ENCODE results near the gene ANKRD12. TPM values are rescaled to one million over a fixed set of nuclear protein-coding genes. Genes with fewer than 3 reads are reported as not detected.
A peak's percentile ranks its signal among the peaks of the same experiment; 100 is the strongest.

The ANKRD12 gene
- total RNA-seq, 2 experiments from 2014 or later = 107 to 117 TPM

GRCh38 chr18:9182852-9183399 lies 46.3 kb downstream of the ANKRD12 start:
- no peak overlapping the region for H3K4me3 Mint-ChIP-seq
- peak overlapping the region; percentile 2 for H3K27ac Mint-ChIP-seq
- POLR2A ChIA-PET = interaction anchor here (0.6 kb wide), 1 partner anchor 285 kb away, joined by 4 read pairs; no protein-coding TSS in a partner anchor
- H3K9me3 Mint-ChIP-seq = no peaks in the 10 kb centered on the region
- no peaks in the 10 kb centered on the region for H3K27me3 Mint-ChIP-seq
- H3K36me3 Mint-ChIP-seq = peaks cover 56% of the 10 kb centered on the region
- peaks cover 19% of the 10 kb centered on the region for H3K4me1 Mint-ChIP-seq
- DNase-seq = no peak
- no peak for ATAC-seq (ENCODE audit: low read depth)

- POLR2A ChIA-PET = no interaction called here
- Mint-ChIP-seq H3K4me1 (peaks cover 19% of the 10 kb centered on the region), H3K4me3 (peak overlapping the region; percentile 78), H3K9me3 (no peaks in the 10 kb centered on the region), H3K27me3 (no peaks in the 10 kb centered on the region), H3K27ac (peak overlapping the region; percentile 78), H3K36me3 (peaks cover 58% of the 10 kb centered on the region)
- peak; percentile 47 for ATAC-seq (ENCODE audit: low read depth)
- DNase-seq = no peak
Measured at GRCh38 chr18:9184998-9185613, 48.5 kb downstream of the ANKRD12 start.

- Mint-ChIP-seq H3K27me3 (no peaks in the 10 kb centered on the region), H3K9me3 (no peaks in the 10 kb centered on the region), H3K36me3 (peaks cover 56% of the 10 kb centered on the region), H3K4me1 (peaks cover 18% of the 10 kb centered on the region), H3K4me3 (no peak overlapping the region), H3K27ac (no peak overlapping the region)
- POLR2A ChIA-PET = no interaction called here
- no peak for DNase-seq
- no peak for ATAC-seq (ENCODE audit: low read depth)
Measured at GRCh38 chr18:9188359-9189231, 52.0 kb downstream of the ANKRD12 start.

- Mint-ChIP-seq H3K36me3 (peaks cover 54% of the 10 kb centered on the region), H3K27me3 (no peaks in the 10 kb centered on the region), H3K9me3 (no peaks in the 10 kb centered on the region), H3K27ac (no peak overlapping the region), H3K4me3 (no peak overlapping the region), H3K4me1 (peaks cover 17% of the 10 kb centered on the region)
- no peak for DNase-seq
- no peak for ATAC-seq (ENCODE audit: low read depth)
- POLR2A ChIA-PET = no interaction called here
Measured at GRCh38 chr18:9189491-9189890, 52.9 kb downstream of the ANKRD12 start.

- Mint-ChIP-seq H3K36me3 (peaks cover 48% of the 10 kb centered on the region), H3K4me3 (no peak overlapping the region), H3K9me3 (no peaks in the 10 kb centered on the region), H3K27ac (no peak overlapping the region), H3K27me3 (no peaks in the 10 kb centered on the region), H3K4me1 (peaks cover 10% of the 10 kb centered on the region)
- POLR2A ChIA-PET = no interaction called here
- DNase-seq = no peak
- no peak for ATAC-seq (ENCODE audit: low read depth)
Measured at GRCh38 chr18:9191658-9192256, 55.2 kb downstream of the ANKRD12 start.

GRCh38 chr18:9193031-9193430 lies 56.5 kb downstream of the ANKRD12 start:
- no peak overlapping the region for H3K4me3 Mint-ChIP-seq
- no peak for ATAC-seq (ENCODE audit: low read depth)
- H3K27me3 Mint-ChIP-seq = no peaks in the 10 kb centered on the region
- H3K9me3 Mint-ChIP-seq = no peaks in the 10 kb centered on the region
- no peak for DNase-seq
- POLR2A ChIA-PET = no interaction called here
- no peak overlapping the region for H3K27ac Mint-ChIP-seq
- H3K4me1 Mint-ChIP-seq = peaks cover 10% of the 10 kb centered on the region
- peaks cover 44% of the 10 kb centered on the region for H3K36me3 Mint-ChIP-seq

- no peaks in the 10 kb centered on the region for H3K27me3 Mint-ChIP-seq
- peaks cover 8% of the 10 kb centered on the region for H3K4me1 Mint-ChIP-seq
- peaks cover 29% of the 10 kb centered on the region for H3K36me3 Mint-ChIP-seq
- DNase-seq = no peak
- no peak overlapping the region for H3K4me3 Mint-ChIP-seq
- H3K9me3 Mint-ChIP-seq = no peaks in the 10 kb centered on the region
- no peak for ATAC-seq (ENCODE audit: low read depth)
- no peak overlapping the region for H3K27ac Mint-ChIP-seq
- POLR2A ChIA-PET = no interaction called here
Measured at GRCh38 chr18:9196568-9196967, 60.0 kb downstream of the ANKRD12 start.

GRCh38 chr18:9199681-9200080 lies 63.1 kb downstream of the ANKRD12 start:
- Mint-ChIP-seq H3K4me1 (peaks cover 5% of the 10 kb centered on the region), H3K27ac (no peak overlapping the region), H3K4me3 (no peak overlapping the region), H3K27me3 (no peaks in the 10 kb centered on the region), H3K36me3 (peaks cover 17% of the 10 kb centered on the region), H3K9me3 (no peaks in the 10 kb centered on the region)
- no peak for DNase-seq
- no peak for ATAC-seq (ENCODE audit: low read depth)
- POLR2A ChIA-PET = no interaction called here

- Mint-ChIP-seq H3K4me3 (no peak overlapping the region), H3K27ac (no peak overlapping the region), H3K27me3 (no peaks in the 10 kb centered on the region), H3K36me3 (peaks cover 7% of the 10 kb centered on the region), H3K9me3 (no peaks in the 10 kb centered on the region), H3K4me1 (no peaks in the 10 kb centered on the region)
- ATAC-seq (ENCODE audit: low read depth) (no peak), DNase-seq (no peak)
- POLR2A ChIA-PET = no interaction called here
Measured at GRCh38 chr18:9201224-9201623, 64.6 kb downstream of the ANKRD12 start.

- POLR2A ChIA-PET = no interaction called here
- peaks cover 10% of the 10 kb centered on the region for H3K36me3 Mint-ChIP-seq
- H3K4me3 Mint-ChIP-seq = no peak overlapping the region
- ATAC-seq (ENCODE audit: low read depth) (no peak), DNase-seq (no peak)
- no peaks in the 10 kb centered on the region for H3K27me3 Mint-ChIP-seq
- no peak overlapping the region for H3K27ac Mint-ChIP-seq
- no peaks in the 10 kb centered on the region for H3K4me1 Mint-ChIP-seq
- no peaks in the 10 kb centered on the region for H3K9me3 Mint-ChIP-seq
Measured at GRCh38 chr18:9204659-9205058, 68.1 kb downstream of the ANKRD12 start.

- ATAC-seq (ENCODE audit: low read depth) (no peak), DNase-seq (no peak)
- POLR2A ChIA-PET = no interaction called here
- no peak overlapping the region for H3K27ac Mint-ChIP-seq
- peaks cover 14% of the 10 kb centered on the region for H3K36me3 Mint-ChIP-seq
- H3K9me3 Mint-ChIP-seq = no peaks in the 10 kb centered on the region
- peaks cover 2% of the 10 kb centered on the region for H3K4me1 Mint-ChIP-seq
- H3K27me3 Mint-ChIP-seq = no peaks in the 10 kb centered on the region
- H3K4me3 Mint-ChIP-seq = no peak overlapping the region
Measured at GRCh38 chr18:9206421-9206820, 69.8 kb downstream of the ANKRD12 start.

- Mint-ChIP-seq H3K27ac (no peak overlapping the region), H3K27me3 (no peaks in the 10 kb centered on the region), H3K9me3 (no peaks in the 10 kb centered on the region), H3K4me1 (peaks cover 4% of the 10 kb centered on the region), H3K36me3 (peaks cover 20% of the 10 kb centered on the region), H3K4me3 (no peak overlapping the region)
- no peak for ATAC-seq (ENCODE audit: low read depth)
- POLR2A ChIA-PET = no interaction called here
- DNase-seq = no peak
Measured at GRCh38 chr18:9209279-9209678, 72.7 kb downstream of the ANKRD12 start.

GRCh38 chr18:9210966-9211365 lies 74.4 kb downstream of the ANKRD12 start:
- no peak for ATAC-seq (ENCODE audit: low read depth)
- Mint-ChIP-seq H3K36me3 (peaks cover 25% of the 10 kb centered on the region), H3K4me3 (no peak overlapping the region), H3K27me3 (no peaks in the 10 kb centered on the region), H3K4me1 (peaks cover 4% of the 10 kb centered on the region), H3K27ac (no peak overlapping the region), H3K9me3 (no peaks in the 10 kb centered on the region)
- POLR2A ChIA-PET = no interaction called here
- DNase-seq = no peak
